ENCODE data around the gene ANKRD23. TPM values are rescaled to one million over a fixed set of nuclear protein-coding genes. Genes with fewer than 3 reads are reported as not detected.

ANKRD23 gene
- total RNA-seq, 1 experiment from 2014 or later: 1.1 TPM

DNA sequence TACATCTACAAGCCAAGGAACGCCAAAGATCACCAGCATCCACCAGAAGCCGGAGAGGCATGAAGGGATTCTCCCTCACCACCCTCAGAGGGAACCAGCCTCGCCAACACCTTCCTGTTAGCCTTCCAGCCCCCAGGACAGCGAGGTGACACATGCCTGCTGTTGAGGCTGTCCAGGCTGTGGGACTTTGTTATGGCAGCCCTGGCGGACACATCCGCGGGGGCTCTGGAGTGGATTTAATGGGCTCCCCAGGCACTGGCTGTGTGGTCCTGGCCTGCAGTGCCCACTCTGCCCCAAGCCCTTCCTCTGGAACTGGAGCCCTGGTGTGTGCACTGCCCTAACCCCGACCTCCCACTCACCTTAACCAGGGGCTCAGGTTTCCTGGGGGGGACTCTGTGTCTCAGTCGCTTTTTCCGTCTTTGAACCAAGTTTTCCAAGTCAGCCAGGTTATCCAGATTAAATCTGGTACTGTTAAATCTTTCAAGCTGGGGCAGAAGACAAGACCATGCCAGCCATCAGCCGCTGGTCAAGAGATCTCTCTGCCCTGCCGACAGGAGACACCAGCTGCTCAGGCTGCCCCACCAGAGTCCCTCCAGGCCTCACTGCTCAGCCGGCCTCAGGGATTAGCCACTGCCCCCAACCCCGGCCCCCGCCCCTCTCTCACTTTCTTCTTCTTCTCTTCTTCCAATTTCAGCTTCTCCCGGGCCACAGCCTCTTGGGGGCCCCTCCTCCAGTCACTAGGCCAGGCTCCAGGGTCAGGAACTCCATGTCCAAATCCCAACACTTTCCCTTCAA lies 1.9 kb downstream of the ANKRD23 start:
- Histone ChIP-seq H3K9me3 (replicated peaks) (no peaks in the 10 kb centered on the region), H3K27ac (no peak overlapping the region), H3K4me3 (no peak overlapping the region), H3K36me3 (no peaks in the 10 kb centered on the region), H3K27me3 (no peaks in the 10 kb centered on the region), H3K4me1 (no peaks in the 10 kb centered on the region)
- DNase-seq: no peak

DNA sequence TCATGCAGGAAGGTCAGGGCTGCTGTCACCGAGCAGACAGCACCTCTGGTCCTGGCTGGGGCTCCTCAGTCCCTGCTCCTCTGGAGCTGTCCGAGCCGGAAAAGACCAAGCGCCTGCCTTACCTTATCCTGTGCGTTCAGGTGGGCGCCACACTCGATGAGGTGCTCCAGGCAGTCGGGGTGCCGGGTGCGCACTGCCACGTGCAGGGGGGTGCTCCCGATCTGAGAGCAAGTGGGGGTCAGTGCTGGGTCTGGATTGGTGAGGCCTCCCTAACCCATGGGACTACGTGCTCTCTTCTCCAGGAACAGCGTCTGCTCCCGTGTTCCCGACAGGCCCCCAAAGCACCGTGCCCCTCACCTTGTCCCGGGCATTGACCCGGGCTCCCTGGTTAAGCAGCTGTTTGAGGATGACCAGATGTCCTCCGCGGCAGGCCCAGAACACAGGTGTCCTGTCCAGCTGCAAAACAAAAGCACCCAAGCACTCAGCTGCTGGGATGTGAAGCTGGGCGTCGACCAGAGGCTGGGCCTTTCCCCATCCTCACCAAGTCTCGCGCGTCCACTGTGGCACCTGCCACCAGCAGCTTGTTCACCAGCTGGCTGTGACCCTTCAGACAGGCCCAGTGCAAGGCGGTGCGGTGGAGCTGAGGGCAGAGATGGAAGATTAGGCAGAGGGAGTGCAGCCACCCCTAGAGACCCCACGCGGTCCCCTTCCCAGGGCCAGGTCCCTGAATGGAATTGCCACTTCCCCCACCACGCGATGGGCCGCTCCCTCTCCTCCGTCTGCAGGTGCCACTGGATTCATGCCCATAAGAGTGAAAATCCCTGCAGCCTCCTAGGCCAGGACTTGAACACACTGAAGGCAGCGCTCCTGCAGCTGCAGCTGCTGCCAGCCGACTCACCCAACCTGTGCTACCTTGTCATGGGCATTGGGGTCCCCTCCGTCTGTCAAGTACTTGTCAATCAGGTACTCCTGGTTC lies 3.7 kb downstream of the ANKRD23 start:
- no peak for DNase-seq
- no peak overlapping the region for H3K27ac ChIP-seq
- no peaks in the 10 kb centered on the region for H3K27me3 ChIP-seq
- H3K9me3 ChIP-seq (replicated peaks): no peaks in the 10 kb centered on the region
- H3K4me1 ChIP-seq: no peaks in the 10 kb centered on the region
- no peaks in the 10 kb centered on the region for H3K36me3 ChIP-seq
- no peak overlapping the region for H3K4me3 ChIP-seq

GRCh38 chr2:96839293-96839874 lies 4.4 kb downstream of the ANKRD23 start:
- H3K4me3 ChIP-seq: no peak overlapping the region
- no peaks in the 10 kb centered on the region for H3K36me3 ChIP-seq
- DNase-seq: no peak
- no peaks in the 10 kb centered on the region for H3K27me3 ChIP-seq
- H3K4me1 ChIP-seq: no peaks in the 10 kb centered on the region
- no peaks in the 10 kb centered on the region for H3K9me3 ChIP-seq (replicated peaks)
- no peak overlapping the region for H3K27ac ChIP-seq

- Histone ChIP-seq H3K27me3 (no peaks in the 10 kb centered on the region), H3K4me1 (no peaks in the 10 kb centered on the region; the same call in 1 of the 2 replicates), H3K36me3 (no peaks in the 10 kb centered on the region), H3K9me3 (replicated peaks) (no peaks in the 10 kb centered on the region), H3K4me3 (no peak overlapping the region), H3K27ac (no peak overlapping the region)
- no peak for DNase-seq
Observed at GRCh38 chr2:96838345-96839292, 5.2 kb downstream of the ANKRD23 start.

- Histone ChIP-seq H3K9me3 (replicated peaks) (no peaks in the 10 kb centered on the region), H3K36me3 (no peaks in the 10 kb centered on the region), H3K4me1 (peaks cover 10% of the 10 kb centered on the region; the same call in 1 of the 2 replicates), H3K27ac (no peak overlapping the region), H3K4me3 (no peak overlapping the region), H3K27me3 (no peaks in the 10 kb centered on the region)
- no peak for DNase-seq
Observed at GRCh38 chr2:96837575-96837974, 6.2 kb downstream of the ANKRD23 start.

DNA sequence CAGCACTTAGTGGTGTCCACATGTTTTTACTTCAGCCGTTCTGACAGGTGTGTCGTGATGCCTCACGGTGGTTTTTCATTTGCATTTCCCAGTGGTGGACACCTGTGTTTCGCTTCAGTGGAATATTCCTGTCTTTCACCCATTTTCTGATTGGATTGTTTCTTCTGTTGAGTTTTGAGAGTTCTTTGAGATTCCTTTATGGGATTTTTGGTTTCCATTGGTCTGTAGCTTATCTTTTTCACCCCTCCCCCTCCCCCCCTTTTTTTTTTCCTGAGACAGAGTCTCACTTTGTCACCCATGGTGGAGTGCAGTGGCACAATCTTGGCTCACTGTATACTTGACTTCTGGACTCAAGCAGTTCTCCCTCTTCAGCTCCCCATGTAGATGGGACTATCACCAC lies 8.0 kb downstream of the ANKRD23 start:
- peaks cover 14% of the 10 kb centered on the region for H3K4me1 ChIP-seq
- H3K36me3 ChIP-seq: no peaks in the 10 kb centered on the region
- DNase-seq: no peak
- no peak overlapping the region for H3K27ac ChIP-seq
- no peaks in the 10 kb centered on the region for H3K27me3 ChIP-seq
- no peaks in the 10 kb centered on the region for H3K9me3 ChIP-seq (replicated peaks)
- no peak overlapping the region for H3K4me3 ChIP-seq

DNA sequence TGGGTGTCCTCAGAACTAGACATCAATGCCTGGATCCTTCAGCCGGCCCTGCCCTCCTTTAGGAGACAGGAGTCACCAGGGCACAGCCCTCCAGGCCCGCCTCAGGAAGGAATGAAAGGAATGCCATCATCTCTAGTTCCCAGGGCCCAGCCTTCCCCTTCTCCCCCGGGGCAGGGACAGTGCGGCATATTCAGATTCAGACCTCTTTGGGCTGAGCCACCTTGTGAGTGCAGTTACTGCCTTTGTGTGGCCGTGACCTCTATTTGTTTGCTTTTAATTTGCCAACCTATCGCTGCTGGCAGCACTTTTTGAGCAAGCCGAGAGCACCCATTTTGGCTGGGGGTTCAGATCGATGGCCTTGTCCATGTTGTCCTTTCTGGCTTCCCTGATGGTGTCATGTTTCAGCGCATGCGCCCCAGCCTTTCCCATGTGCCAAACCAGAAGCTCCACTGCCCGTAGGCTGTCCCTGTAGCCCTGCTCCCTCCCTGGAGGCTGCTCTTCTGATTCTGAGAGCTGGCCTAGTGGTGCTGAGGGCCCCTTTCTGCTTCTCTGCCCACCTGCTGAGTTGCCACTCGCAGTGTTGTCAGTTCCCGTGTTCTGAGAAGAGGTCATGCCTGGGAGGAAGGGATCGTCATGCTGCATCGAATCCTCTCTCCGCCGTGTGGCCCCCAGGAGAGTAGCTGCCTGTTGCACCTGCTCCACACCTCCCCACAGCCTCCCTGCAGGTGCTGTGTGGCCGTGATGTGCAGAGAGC lies 10.9 kb downstream of the ANKRD23 start:
- peak overlapping the region; percentile 2; the same call in 1 of the 2 replicates for H3K4me3 ChIP-seq
- H3K36me3 ChIP-seq: 0 out of 2 replicates have a peak, but pooled peaks cover 7% of the 10 kb centered on the region
- no peaks in the 10 kb centered on the region for H3K9me3 ChIP-seq (replicated peaks)
- H3K27me3 ChIP-seq: no peaks in the 10 kb centered on the region
- H3K4me1 ChIP-seq: peaks cover 14% of the 10 kb centered on the region
- peak; percentile 77 to 83 for DNase-seq
- peak overlapping the region; percentile 26; the same call in 1 of the 2 replicates for H3K27ac ChIP-seq

- H3K4me3 ChIP-seq: no peak overlapping the region
- H3K36me3 ChIP-seq: 0 out of 2 replicates have a peak, but pooled peaks cover 10% of the 10 kb centered on the region
- no peak for DNase-seq
- peak overlapping the region; percentile 26; the same call in 1 of the 2 replicates for H3K27ac ChIP-seq
- no peaks in the 10 kb centered on the region for H3K27me3 ChIP-seq
- peaks cover 14% of the 10 kb centered on the region for H3K4me1 ChIP-seq
- H3K9me3 ChIP-seq (replicated peaks): no peaks in the 10 kb centered on the region
Observed at GRCh38 chr2:96832408-96832753, 11.4 kb downstream of the ANKRD23 start.

DNA sequence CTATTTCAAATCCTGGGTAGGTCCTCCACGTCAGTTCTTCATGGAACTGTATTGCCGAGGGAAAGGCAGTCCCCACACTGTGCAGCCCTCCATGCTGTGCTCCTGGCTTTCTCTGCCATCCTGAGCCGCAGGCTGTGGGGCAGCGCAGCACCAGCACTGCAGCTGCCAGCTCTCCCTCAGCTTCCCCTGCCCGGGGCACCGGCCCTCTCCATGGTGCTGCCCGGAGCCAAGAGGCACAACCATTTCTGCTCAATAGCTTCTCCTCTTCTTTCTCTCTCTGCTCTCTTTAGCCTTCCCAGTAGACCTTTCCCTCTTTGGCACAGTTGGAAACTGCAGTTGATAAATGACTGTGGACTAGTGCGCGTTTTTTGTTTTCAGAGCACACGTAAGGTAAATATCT lies 12.1 kb downstream of the ANKRD23 start:
- Histone ChIP-seq H3K4me3 (no peak overlapping the region), H3K27ac (no peak overlapping the region), H3K36me3 (0 out of 2 replicates have a peak, but pooled peaks cover 10% of the 10 kb centered on the region), H3K9me3 (replicated peaks) (no peaks in the 10 kb centered on the region), H3K4me1 (peaks cover 14% of the 10 kb centered on the region), H3K27me3 (no peaks in the 10 kb centered on the region)
- DNase-seq: no peak

DNA sequence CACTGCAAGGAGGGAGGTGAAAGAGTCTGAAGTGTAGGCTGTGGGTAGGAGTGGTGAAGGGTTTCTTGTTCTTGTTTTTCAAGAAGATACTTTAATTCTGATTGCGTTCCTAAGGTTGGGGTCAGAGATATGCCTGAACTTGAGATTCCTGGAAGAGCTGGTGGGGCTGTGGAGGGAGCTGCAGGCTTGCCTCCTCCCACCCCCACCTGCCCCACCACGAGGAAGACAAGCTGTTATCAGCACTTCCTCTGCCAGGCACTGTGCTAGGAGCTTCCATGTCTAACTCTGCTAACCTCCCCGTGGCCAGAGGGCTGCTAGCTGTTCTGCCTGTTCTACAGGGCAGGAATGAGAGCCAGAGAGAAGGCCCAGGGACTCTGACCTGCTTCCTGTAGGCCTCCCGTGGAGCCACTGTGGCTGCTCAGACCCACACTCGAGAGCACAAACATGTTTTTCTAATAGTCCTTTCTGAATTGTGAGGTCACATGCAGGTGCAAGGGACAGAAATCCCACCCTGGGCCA lies 13.7 kb downstream of the ANKRD23 start:
- no peaks in the 10 kb centered on the region for H3K9me3 ChIP-seq (replicated peaks)
- H3K36me3 ChIP-seq: 0 out of 2 replicates have a peak, but pooled peaks cover 10% of the 10 kb centered on the region
- no peak for DNase-seq
- peaks cover 14% of the 10 kb centered on the region for H3K4me1 ChIP-seq
- H3K27me3 ChIP-seq: no peaks in the 10 kb centered on the region
- H3K27ac ChIP-seq: no peak overlapping the region
- H3K4me3 ChIP-seq: no peak overlapping the region

DNA sequence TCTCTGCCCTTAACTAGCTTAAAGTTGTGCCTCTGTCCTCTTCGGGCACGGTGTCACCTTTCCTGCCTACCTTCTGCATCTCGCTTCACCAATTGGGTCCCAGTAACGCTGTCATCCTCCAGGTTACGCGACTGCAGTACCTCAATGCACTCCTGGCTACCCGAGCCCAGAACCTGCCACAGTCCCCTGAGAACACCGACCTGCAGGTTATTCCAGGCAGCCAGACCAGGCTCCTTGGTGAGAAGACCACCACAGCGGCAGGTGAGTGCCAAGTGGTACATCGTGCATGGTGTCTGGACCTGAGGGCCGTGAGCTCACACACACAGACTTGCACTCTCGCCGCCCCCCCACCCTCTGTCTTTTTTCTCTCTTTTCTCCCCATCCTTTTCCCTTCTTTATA lies 14.9 kb downstream of the ANKRD23 start:
- Histone ChIP-seq H3K4me1 (peaks cover 14% of the 10 kb centered on the region), H3K4me3 (no peak overlapping the region), H3K9me3 (replicated peaks) (no peaks in the 10 kb centered on the region), H3K36me3 (0 out of 2 replicates have a peak, but pooled peaks cover 10% of the 10 kb centered on the region), H3K27ac (no peak overlapping the region), H3K27me3 (no peaks in the 10 kb centered on the region)
- DNase-seq: no peak

GRCh38 chr2:96828436-96828835 lies 15.4 kb downstream of the ANKRD23 start:
- no peak for DNase-seq
- no peaks in the 10 kb centered on the region for H3K27me3 ChIP-seq
- H3K27ac ChIP-seq: no peak overlapping the region
- 0 out of 2 replicates have a peak, but pooled peaks cover 10% of the 10 kb centered on the region for H3K36me3 ChIP-seq
- H3K4me1 ChIP-seq: peaks cover 13% of the 10 kb centered on the region
- H3K4me3 ChIP-seq: no peak overlapping the region
- no peaks in the 10 kb centered on the region for H3K9me3 ChIP-seq (replicated peaks)
